Astrocyte of the cerebellum (primary cell): ENCODE measurements around the gene ATXN7L3.

Experiments
- DNase-seq: peaks from one replicate; pipeline ENCODE4 v3.0.0-alpha.2; 2011; ENCODE audit warnings: low read depth
- H3K4me3 ChIP-seq: 2 replicates; pipeline ENCODE4 v1.5.1; 2011; ENCODE audit warnings: mild to moderate bottlenecking, low read depth, low read length, moderate library complexity
- CTCF ChIP-seq: IDR thresholded peaks from 2 replicates; pipeline ENCODE4 v1.5.1; 2012; ENCODE audit warnings: low read length, low read depth, moderate library complexity, mild to moderate bottlenecking; ENCODE audit errors: missing control alignments
- in situ Hi-C: cut with HindIII; loops from 2 replicates; pipeline ENCODE4 v1.10.0; 2017; ENCODE audit warnings: low sequenced_read_pairs

ATXN7L3 gene

DNA sequence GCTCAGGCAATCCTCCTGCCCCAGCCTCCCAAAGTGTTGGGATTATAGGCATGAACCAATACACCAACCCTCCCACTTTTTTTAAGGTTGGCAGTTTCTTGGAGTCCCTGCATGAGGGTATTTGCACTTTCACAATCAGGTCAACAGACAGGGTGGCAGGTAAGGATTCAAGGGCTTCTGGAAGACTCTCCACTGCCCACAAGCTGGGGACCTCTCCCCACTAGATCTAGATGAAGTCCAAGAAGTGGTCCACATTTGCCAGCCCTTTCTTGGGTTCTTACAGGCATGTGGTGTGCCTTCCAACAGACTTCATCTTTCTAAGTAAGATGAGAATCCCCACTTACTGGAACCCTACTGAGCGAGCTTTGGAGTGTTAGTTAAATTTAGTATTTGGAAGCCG, 25.3 kb downstream of the ATXN7L3 start:
- no peak for DNase-seq
- in situ Hi-C loops: no loop called here
- no peak for TF ChIP-seq CTCF

GRCh38 chr17:44171931-44172455, 27.7 kb downstream of the ATXN7L3 start:
- H3K4me3 ChIP-seq: no peak overlapping the region
- no peak for DNase-seq
- TF ChIP-seq CTCF: no peak
- in situ Hi-C loops: no loop called here

More for the DNA sequence above, 25.3 kb downstream of the ATXN7L3 start:
- no peak overlapping the region for H3K4me3 ChIP-seq

DNA sequence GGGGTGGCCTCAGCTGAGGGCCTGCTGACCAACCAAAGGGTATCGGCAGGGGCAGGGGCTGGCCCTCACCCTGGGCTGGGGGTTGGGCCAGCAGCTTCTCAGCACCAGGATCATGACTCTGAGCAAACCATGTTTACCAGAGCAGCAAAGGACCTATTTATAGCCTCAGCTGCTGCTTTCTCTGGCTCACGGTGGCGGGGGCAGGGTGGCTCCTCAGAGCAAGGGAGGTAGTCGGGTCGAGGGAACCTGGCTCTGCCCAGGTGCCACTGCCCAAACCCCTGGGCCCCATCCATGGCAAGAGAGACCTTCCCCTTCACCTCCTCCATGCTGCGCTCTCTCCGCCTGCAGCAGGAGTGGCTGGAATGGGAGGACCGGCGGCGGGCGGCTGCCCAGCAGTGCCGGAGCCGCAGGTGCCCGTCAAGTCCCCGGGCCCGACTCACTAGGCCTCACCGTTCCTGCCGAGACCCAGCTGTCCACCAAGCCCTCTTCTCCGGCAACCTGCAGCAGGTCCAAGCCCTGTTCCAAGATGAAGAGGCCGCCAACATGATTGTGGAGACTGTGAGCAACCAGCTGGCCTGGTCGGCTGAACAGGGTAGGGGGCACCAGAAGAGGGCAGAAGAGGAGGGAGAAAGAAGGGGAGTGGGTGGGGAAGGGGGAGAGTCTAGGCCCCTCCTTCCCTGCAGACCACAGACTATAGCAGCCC, 29.0 kb downstream of the ATXN7L3 start, which contains the start of gene ASB16:
Gene ASB16 (plus strand): TSS at position 206 of the 703 bp plus-strand sequence. CDS start 86 bp downstream, at position 292.
- DNase-seq: no peak
- TF ChIP-seq CTCF: no peak
- in situ Hi-C loops: no loop called here
- H3K4me3 ChIP-seq: no peak within 1 kb of the TSS

DNA sequence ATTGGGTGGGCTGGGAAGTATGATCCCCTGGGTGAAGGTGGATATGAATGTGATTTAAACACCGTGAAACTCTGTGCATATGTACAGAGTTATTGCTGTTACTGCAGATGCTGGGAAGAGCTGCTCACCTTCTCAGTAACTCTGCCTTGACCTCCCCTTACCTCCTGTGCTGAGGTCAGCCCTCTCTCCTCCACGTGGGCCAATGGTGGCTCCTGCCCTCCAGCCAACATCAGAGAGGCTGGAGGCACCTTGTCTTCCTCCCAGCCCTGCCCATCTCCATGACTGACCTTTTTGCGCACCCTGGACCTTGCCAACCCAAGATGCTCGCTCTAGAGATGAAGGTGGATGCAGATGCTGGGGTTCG, 29.6 kb downstream of the ATXN7L3 start:
- TF ChIP-seq CTCF: no peak
- H3K4me3 ChIP-seq: no peak overlapping the region
- in situ Hi-C loops: no loop called here
- DNase-seq: no peak

DNA sequence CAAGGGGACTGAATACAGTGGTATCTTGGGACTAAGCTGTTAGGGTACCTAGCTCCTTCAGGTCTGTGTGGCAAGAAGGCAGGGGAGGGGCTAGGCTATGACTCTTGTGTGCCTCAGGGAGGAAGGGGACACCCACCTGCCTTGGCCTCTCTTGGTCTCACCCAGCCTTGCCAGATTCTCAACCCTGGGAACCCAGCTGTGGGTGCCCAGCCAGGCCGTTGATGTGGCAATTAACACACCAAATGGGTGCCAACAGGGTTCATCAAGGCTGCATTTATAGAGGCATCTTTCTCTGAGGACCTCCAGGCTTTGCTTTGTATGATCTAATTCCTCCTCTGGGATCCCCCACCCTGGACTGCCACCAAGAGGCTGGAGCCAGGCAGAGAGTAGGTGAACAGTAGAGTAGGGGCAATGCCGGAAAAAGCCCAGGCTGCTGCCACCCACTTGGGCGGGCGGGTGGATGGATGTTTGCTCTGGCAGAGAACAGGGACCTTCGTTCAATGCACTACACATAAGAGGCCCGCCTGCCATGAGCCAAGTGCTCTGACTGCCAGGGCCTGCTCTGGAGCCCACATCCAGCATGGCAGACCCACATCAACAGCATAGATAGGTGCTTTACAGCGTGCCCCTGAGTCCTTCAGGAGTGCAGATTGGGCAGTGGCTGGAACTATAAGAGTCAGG, 32.4 kb downstream of the ATXN7L3 start:
- no peak for DNase-seq
- in situ Hi-C loops: no loop called here
- no peak overlapping the region for H3K4me3 ChIP-seq
- no peak for TF ChIP-seq CTCF

GRCh38 chr17:44164476-44164875, 35.2 kb downstream of the ATXN7L3 start:
- no peak for DNase-seq
- TF ChIP-seq CTCF: no peak
- H3K4me3 ChIP-seq: no peak overlapping the region
- in situ Hi-C loops: no loop called here
